HG03196 (cell line): ENCODE results near the gene PRR3.

ENCODE experiments used
- ATAC-seq: cut with Tn5 transposase; IDR thresholded peaks from one replicate; pipeline ENCODE4 v1.9.1; 2021; ENCODE audit not compliant: unreplicated experiment

PRR3 gene

DNA sequence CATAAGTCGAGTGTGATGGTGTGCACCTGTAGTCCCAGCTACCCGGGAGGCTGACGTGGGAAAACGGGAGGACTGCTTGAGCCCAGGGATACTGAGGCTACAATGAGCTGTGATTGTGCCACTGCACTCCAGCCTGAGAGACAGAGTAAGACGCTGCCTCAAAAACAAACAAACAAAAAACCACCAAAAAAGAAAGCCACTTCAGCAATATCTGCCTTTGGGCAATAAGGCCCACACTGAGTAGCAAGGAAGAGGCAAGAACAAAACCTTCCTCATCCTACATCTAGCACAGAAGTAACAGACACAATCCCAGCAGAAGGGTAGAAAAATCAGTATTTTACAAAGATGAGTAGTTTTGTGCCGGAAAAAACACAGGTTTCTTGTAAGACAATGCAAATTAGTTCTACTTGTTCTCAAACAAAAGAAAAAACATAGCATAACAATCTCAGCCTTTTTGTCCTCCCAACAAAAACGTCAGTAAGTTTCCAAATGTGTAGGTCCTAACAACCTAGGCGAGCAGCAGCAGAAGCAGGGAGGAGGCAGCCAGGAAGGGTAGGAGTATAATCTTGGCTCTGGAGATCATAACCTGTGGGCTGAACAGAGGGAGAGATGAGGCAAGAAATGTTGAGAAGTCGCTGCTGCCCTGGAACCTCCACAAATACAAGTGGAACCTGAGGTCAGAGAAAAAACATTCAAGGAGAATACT is 54.2 kb downstream of the PRR3 start:
- no peak for ATAC-seq

DNA sequence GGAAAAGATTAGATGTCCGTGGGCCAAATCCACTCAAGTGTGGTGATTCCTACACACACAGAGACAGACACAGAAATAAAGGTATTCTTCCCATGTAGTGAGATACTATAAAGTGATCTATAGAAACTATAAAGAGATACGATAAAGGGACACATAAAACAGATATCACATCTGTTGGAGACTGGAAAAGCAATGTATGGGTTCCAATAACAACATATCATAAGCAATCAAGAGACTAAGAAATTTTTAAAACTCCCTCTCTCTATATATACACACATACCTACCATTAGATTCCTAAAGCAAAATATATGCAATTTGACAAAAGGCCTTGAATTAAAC is 54.7 kb downstream of the PRR3 start:
- ATAC-seq, result no peak

- no peak for ATAC-seq
These were observed 55.1 kb downstream of the PRR3 start for GRCh38 chr6:30612213-30612612.

DNA sequence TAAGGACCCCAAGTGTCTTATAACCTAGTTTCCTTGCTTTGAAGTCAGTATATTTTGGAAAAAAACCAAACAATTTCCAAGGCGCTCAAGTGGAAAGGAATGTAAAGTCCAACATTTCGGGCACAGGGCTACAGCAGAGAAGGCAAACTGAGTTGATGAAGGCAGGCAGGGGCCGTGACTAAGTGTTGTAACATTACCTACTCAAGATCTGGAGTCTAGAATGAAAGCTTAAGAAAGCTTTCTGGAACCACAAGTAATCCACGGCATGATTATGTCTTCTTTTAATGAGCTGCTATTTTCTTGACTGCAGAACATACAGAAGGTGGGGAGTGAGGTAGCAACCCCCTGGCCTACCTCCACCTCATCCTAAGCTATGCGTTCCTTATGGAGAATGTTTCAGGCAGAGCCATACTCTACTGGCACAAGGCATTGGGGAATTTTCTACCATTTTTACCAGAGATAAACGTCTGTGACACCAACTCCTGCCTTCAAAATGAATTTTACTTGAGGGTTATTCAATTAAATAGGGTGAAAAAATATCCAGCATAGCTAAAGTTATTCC is 55.7 kb downstream of the PRR3 start:
- ATAC-seq, result no peak
